ENCODE measurements around the gene SCN2A.

- TF ChIP-seq EZH2 (IDR thresholded peaks at IDR 0.05; ENCODE audit: borderline replicate concordance, low read depth, low read length, severe bottlenecking) (no peak), CTCF (IDR thresholded peaks at IDR 0.05; ENCODE audit: extremely low read depth in 1 of 2, insufficient read depth in 1 of 2, low read depth in 1 of 2, low read length in 2 of 2) (no peak), GATA2 (IDR thresholded peaks at IDR 0.05; ENCODE audit: insufficient read depth, insufficient read length, low read depth, low read length) (no peak), MAX (IDR thresholded peaks at IDR 0.05; ENCODE audit: insufficient read depth, insufficient read length) (no peak), POLR2AphosphoS5 (IDR thresholded peaks at IDR 0.05; ENCODE audit: insufficient read depth, low read depth, low read length) (no peak), POLR2A (IDR thresholded peaks at IDR 0.05; ENCODE audit: low read depth, low read length) (no peak)
Observed at GRCh38 chr2:165408186-165408585, 169.0 kb downstream of the SCN2A start.
